Measurements from ENCODE around the gene PASK. TPM values are rescaled to one million over a fixed set of nuclear protein-coding genes. Genes with fewer than 3 reads are reported as not detected.

PASK gene
- total and polyA plus RNA-seq, 9 of the 15 experiments (the other 6 are each of a cell fraction or from before 2014, with no cell fraction given) = 1.5 to 30.3 (median 9.9) TPM

- TF ChIP-seq ILF3 (IDR thresholded peaks at IDR 0.05; ENCODE audit: borderline replicate concordance) (no peak), TCF7L2 (IDR thresholded peaks at IDR 0.05; ENCODE audit: low read depth, low read length) (no peak), HBP1 (CRISPR knock-in tag; IDR thresholded peaks at IDR 0.05) (no peak), DACH1 (IDR thresholded peaks at IDR 0.05; ENCODE audit: partially characterized antibody) (no peak), CXXC5 (CRISPR knock-in tag; IDR thresholded peaks at IDR 0.05) (peak; percentile 45), EP400 (IDR thresholded peaks at IDR 0.05) (no peak), ZNF197 (CRISPR knock-in tag; IDR thresholded peaks at IDR 0.05; ENCODE audit: low read depth) (no peak), FIP1L1 (IDR thresholded peaks at IDR 0.05; ENCODE audit: low read depth, low read length, poor library complexity, severe bottlenecking) (no peak), LEF1 (IDR thresholded peaks at IDR 0.05) (no peak; the same call in 1 of the 2 replicates), SNIP1 (IDR thresholded peaks at IDR 0.05; ENCODE audit: low read depth) (0 out of 2 replicates have a peak, but pooled peaks have one; percentile 11), ZFX (CRISPR knock-in tag; IDR thresholded peaks at IDR 0.05) (peak; percentile 52; the same call in 1 of the 2 replicates), HDGF (IDR thresholded peaks at IDR 0.05) (no peak), PHF21A (IDR thresholded peaks at IDR 0.05; ENCODE audit: borderline replicate concordance, low read depth) (no peak), ZNF408 (CRISPR knock-in tag; IDR thresholded peaks at IDR 0.05; ENCODE audit: low read depth) (no peak), LARP7 (IDR thresholded peaks at IDR 0.05) (no peak), ZNF717 (CRISPR knock-in tag; IDR thresholded peaks at IDR 0.05) (no peak), SREBF2 (CRISPR knock-in tag; IDR thresholded peaks at IDR 0.05) (no peak), ZNF263 (CRISPR knock-in tag; IDR thresholded peaks at IDR 0.05; ENCODE audit: borderline replicate concordance) (no peak), CEBPG (CRISPR knock-in tag; IDR thresholded peaks at IDR 0.05) (no peak), CEBPG (tag; conservative IDR thresholded peaks at IDR 0.05 in 1 of 2, IDR thresholded peaks at IDR 0.05 in 1 of 2) (no peak), SRSF1 (IDR thresholded peaks at IDR 0.05; ENCODE audit: low read depth, low read length) (no peak), ZNF511 (CRISPR knock-in tag; IDR thresholded peaks at IDR 0.05) (peak; percentile 48; the same call in 1 of the 2 replicates), HDAC1 (IDR thresholded peaks at IDR 0.05) (peak in 1 of 2 experiments; percentile 9; a peak in 1 of 4 replicates), FOS (IDR thresholded peaks at IDR 0.05; ENCODE audit: extremely low read depth, insufficient read length) (peak; percentile 84), RFX5 (IDR thresholded peaks at IDR 0.05; ENCODE audit: low read depth, low read length) (no peak), SRSF3 (IDR thresholded peaks at IDR 0.05; ENCODE audit: insufficient read depth, low read length) (no peak)
- TF ChIP-seq, protein P1, sequence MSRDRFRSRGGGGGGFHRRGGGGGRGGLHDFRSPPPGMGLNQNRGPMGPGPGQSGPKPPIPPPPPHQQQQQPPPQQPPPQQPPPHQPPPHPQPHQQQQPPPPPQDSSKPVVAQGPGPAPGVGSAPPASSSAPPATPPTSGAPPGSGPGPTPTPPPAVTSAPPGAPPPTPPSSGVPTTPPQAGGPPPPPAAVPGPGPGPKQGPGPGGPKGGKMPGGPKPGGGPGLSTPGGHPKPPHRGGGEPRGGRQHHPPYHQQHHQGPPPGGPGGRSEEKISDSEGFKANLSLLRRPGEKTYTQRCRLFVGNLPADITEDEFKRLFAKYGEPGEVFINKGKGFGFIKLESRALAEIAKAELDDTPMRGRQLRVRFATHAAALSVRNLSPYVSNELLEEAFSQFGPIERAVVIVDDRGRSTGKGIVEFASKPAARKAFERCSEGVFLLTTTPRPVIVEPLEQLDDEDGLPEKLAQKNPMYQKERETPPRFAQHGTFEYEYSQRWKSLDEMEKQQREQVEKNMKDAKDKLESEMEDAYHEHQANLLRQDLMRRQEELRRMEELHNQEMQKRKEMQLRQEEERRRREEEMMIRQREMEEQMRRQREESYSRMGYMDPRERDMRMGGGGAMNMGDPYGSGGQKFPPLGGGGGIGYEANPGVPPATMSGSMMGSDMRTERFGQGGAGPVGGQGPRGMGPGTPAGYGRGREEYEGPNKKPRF (IDR thresholded peaks at IDR 0.05; ENCODE audit: low read depth, low read length) = no peak
Measured at GRCh38 chr2:241148891-241149674, at the start of gene PASK (continued).
